Endothelial cell of umbilical vein (primary cell): ENCODE data around the gene HMG20B.

Experiments
- EZH2 ChIP-seq: IDR thresholded peaks from 2 replicates; pipeline ENCODE4 v1.6.1; 2012; ENCODE audit warnings: borderline replicate concordance, low read depth, mild to moderate bottlenecking, moderate library complexity, low read length, inconsistent platforms; ENCODE audit not compliant: severe bottlenecking
- POLR2A ChIP-seq: IDR thresholded peaks from 2 replicates; pipeline ENCODE4 v1.6.1; 2012; ENCODE audit warnings: low read depth, mild to moderate bottlenecking, control low read depth, low read length
- POLR2AphosphoS5 ChIP-seq: IDR thresholded peaks from 2 replicates; pipeline ENCODE4 v1.6.1; 2012; ENCODE audit warnings: low read depth, mild to moderate bottlenecking, control low read depth, low read length, moderate library complexity; ENCODE audit not compliant: insufficient read depth
- TF ChIP-seq, protein P1 (sequence below): IDR thresholded peaks from 2 replicates; pipeline ENCODE4 v1.6.1; 2011; ENCODE audit not compliant: insufficient read depth, insufficient read length
- TF ChIP-seq, protein P2 (sequence below), 2 donors: IDR thresholded peaks; 1 replicate in 1 of 2; 2 replicates in 1 of 2; pipeline ENCODE4 v1.5.1; 2011; ENCODE audit warnings: low read length in 2 of 2, mild to moderate bottlenecking in 2 of 2, moderate library complexity in 2 of 2, control low read depth in 1 of 2, inconsistent platforms in 1 of 2, low read depth in 1 of 2; ENCODE audit not compliant: insufficient read depth in 1 of 2; ENCODE audit errors: extremely low read depth in 1 of 2

DNA sequence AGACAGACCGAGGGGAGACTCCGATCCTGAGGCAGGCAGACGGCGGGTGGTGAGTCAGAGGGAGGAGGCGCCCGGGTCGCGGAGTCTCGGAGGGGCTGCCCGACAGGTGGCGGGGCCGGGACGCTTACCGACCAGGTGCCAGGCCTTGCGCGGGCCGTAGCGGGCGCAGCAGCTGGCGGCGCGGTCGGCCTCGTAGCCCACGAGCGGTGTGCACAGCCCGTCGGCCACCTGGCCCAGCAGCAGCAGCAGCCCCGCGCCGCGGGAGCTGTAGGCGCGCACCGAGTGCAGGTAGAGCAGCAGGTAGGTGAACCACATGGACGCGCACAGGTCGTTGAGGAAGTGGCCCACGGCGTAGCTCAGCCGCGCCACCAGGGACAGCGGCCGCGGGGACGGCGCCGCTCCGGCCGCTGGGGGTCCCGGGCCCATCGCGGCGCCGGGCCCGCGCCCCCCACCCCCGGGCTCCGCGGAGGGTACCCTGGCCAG, 15.7 kb upstream of the HMG20B start:
- no peak for TF ChIP-seq EZH2
- TF ChIP-seq, protein P1, sequence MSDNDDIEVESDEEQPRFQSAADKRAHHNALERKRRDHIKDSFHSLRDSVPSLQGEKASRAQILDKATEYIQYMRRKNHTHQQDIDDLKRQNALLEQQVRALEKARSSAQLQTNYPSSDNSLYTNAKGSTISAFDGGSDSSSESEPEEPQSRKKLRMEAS = no peak
- TF ChIP-seq, protein P2, sequence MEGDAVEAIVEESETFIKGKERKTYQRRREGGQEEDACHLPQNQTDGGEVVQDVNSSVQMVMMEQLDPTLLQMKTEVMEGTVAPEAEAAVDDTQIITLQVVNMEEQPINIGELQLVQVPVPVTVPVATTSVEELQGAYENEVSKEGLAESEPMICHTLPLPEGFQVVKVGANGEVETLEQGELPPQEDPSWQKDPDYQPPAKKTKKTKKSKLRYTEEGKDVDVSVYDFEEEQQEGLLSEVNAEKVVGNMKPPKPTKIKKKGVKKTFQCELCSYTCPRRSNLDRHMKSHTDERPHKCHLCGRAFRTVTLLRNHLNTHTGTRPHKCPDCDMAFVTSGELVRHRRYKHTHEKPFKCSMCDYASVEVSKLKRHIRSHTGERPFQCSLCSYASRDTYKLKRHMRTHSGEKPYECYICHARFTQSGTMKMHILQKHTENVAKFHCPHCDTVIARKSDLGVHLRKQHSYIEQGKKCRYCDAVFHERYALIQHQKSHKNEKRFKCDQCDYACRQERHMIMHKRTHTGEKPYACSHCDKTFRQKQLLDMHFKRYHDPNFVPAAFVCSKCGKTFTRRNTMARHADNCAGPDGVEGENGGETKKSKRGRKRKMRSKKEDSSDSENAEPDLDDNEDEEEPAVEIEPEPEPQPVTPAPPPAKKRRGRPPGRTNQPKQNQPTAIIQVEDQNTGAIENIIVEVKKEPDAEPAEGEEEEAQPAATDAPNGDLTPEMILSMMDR (IDR thresholded peaks at IDR 0.05; ENCODE audit: extremely low read depth in 1 of 2, insufficient read depth in 1 of 2, low read depth in 1 of 2, low read length in 2 of 2) = peak in 1 of 2 donors; percentile 0
- no peak for TF ChIP-seq POLR2AphosphoS5
- no peak for TF ChIP-seq POLR2A
